ENCODE measurements around the gene ERRFI1. TPM values are rescaled to one million over a fixed set of nuclear protein-coding genes. Genes with fewer than 3 reads are reported as not detected.

Gene ERRFI1
- total and polyA plus RNA-seq, 2 of the 8 experiments (the other 6 are each of a cell fraction or from before 2014, with no cell fraction given): 23.4 to 46.1 TPM

- CTCF ChIA-PET (ENCODE audit: partially characterized antibody): interaction anchor here (0.6 to 4.2 kb wide), 11 partner anchors 15 to 286 kb away, joined by 3 to 72 read pairs (median 4); no protein-coding TSS in a partner anchor
- Histone ChIP-seq H3K23me2 (ENCODE audit: low read depth, low read length) (no peaks in the 10 kb centered on the region), H2BK5ac (ENCODE audit: low read depth, low read length) (peak overlapping the region; percentile 67; the same call in 1 of the 2 replicates), H3K14ac (ENCODE audit: insufficient read length) (no peak overlapping the region), H4K5ac (ENCODE audit: insufficient read length, low read depth, low read length) (no peak overlapping the region), H3K9me3 (ENCODE audit: insufficient read depth in 2 of 2, low read depth in 1 of 2, low read length in 1 of 2) (no peaks in the 10 kb centered on the region), H2BK15ac (ENCODE audit: low read length) (no peak overlapping the region), H3K36me3 (ENCODE audit: control insufficient read depth in 2 of 4, insufficient read depth in 4 of 4, low read length in 3 of 4) (no peaks in the 10 kb centered on the region), H4K91ac (replicated peaks; ENCODE audit: insufficient read length, low read length) (no peak overlapping the region), H2AFZ (ENCODE audit: low read length) (peak overlapping the region; percentile 41; the same call in 1 of the 2 replicates), H3K4me2 (ENCODE audit: insufficient read depth in 1 of 2, low read depth in 2 of 2, low read length in 2 of 2) (no peak overlapping the region), H3K4me3 (ENCODE audit: extremely low read depth in 1 of 4, insufficient read depth in 2 of 4, low read depth in 3 of 4, low read length in 4 of 4) (no peak overlapping the region), H3K9ac (replicated peaks in 1 of 4; ENCODE audit: extremely low read depth in 1 of 4, low read depth in 3 of 4, low read length in 3 of 4) (no peak overlapping the region), H3K4ac (replicated peaks; ENCODE audit: insufficient read length, low read depth, low read length) (no peak overlapping the region), H3K79me1 (ENCODE audit: low read depth, low read length) (no peaks in the 10 kb centered on the region), H3K23ac (ENCODE audit: insufficient read length) (no peak overlapping the region), H3K18ac (ENCODE audit: extremely low read depth, low read length) (no peak overlapping the region), H3K79me2 (ENCODE audit: control insufficient read depth in 1 of 2, insufficient read depth in 2 of 2, low read length in 2 of 2) (no peaks in the 10 kb centered on the region), H3K56ac (replicated peaks; ENCODE audit: insufficient read length, low read depth, low read length) (no peak overlapping the region), H2BK20ac (ENCODE audit: low read length) (no peak overlapping the region), H3K27me3 (replicated peaks in 1 of 4; ENCODE audit: control insufficient read depth in 3 of 4, extremely low read depth in 1 of 4, insufficient read depth in 3 of 4, low read length in 3 of 4) (no peaks in the 10 kb centered on the region), H4K8ac (ENCODE audit: extremely low read depth, insufficient read depth, low read length) (no peak overlapping the region), H2BK120ac (replicated peaks; ENCODE audit: low read depth, low read length) (no peak overlapping the region), H4K20me1 (replicated peaks in 1 of 2; ENCODE audit: control insufficient read depth in 1 of 2, insufficient read depth in 2 of 2, low read length in 2 of 2) (no peaks in the 10 kb centered on the region), H2AK5ac (ENCODE audit: low read depth, low read length) (no peak overlapping the region), H2BK12ac (ENCODE audit: low read depth, low read length) (no peak overlapping the region), H3K4me1 (replicated peaks in 1 of 4; ENCODE audit: control insufficient read depth in 3 of 4, insufficient read depth in 4 of 4, low read length in 3 of 4) (no peaks in the 10 kb centered on the region), H3K27ac (ENCODE audit: low read depth, low read length) (no peak overlapping the region)
- DNase-seq (ENCODE audit: low read depth in 1 of 2, low spot score in 2 of 2): no peak
- POLR2A ChIA-PET (ENCODE audit: partially characterized antibody): interaction anchor here (0.6 to 1.6 kb wide), 2 partner anchors 133 to 264 kb away, joined by 4 to 8 read pairs; no protein-coding TSS in a partner anchor
- no peak for FAIRE-seq
- WGBS, 2 experiments (ENCODE audit: extremely low coverage in 1 of 2, insufficient coverage in 1 of 2, insufficient read length in 1 of 2, insufficient replicate concordance in 2 of 2, low coverage in 1 of 2, low lambda C conversion rate in 2 of 2, missing lambda C conversion rate in 1 of 2): 93% methylated on average over 6 of the region's 6 CpGs; no CpG with 5 or more reads in 1 of the 2 experiments
- no peak for TF ChIP-seq TAF7 (optimal IDR thresholded peaks at IDR 0.05; ENCODE audit: borderline replicate concordance, low read depth, low read length)
- no peak for TF ChIP-seq GTF2F1 (IDR thresholded peaks at IDR 0.05; ENCODE audit: borderline replicate concordance, low read depth, low read length)
- TF ChIP-seq, protein P1, sequence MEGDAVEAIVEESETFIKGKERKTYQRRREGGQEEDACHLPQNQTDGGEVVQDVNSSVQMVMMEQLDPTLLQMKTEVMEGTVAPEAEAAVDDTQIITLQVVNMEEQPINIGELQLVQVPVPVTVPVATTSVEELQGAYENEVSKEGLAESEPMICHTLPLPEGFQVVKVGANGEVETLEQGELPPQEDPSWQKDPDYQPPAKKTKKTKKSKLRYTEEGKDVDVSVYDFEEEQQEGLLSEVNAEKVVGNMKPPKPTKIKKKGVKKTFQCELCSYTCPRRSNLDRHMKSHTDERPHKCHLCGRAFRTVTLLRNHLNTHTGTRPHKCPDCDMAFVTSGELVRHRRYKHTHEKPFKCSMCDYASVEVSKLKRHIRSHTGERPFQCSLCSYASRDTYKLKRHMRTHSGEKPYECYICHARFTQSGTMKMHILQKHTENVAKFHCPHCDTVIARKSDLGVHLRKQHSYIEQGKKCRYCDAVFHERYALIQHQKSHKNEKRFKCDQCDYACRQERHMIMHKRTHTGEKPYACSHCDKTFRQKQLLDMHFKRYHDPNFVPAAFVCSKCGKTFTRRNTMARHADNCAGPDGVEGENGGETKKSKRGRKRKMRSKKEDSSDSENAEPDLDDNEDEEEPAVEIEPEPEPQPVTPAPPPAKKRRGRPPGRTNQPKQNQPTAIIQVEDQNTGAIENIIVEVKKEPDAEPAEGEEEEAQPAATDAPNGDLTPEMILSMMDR (IDR thresholded peaks at IDR 0.05; ENCODE audit: control extremely low read depth in 1 of 3, insufficient read depth in 1 of 3, low read depth in 1 of 3, low read length in 3 of 3): no peak
- no peak for TF ChIP-seq SIRT6 (IDR thresholded peaks at IDR 0.05; ENCODE audit: low read length)
- TF ChIP-seq POLR2A (IDR thresholded peaks at IDR 0.05; ENCODE audit: control extremely low read depth in 1 of 2, low read depth in 2 of 2, low read length in 2 of 2): no peak
- TF ChIP-seq CREB1 (IDR thresholded peaks at IDR 0.05): no peak
- no peak for TF ChIP-seq SUZ12 (IDR thresholded peaks at IDR 0.05; ENCODE audit: low read length)
- no peak for TF ChIP-seq EGR1 (IDR thresholded peaks at IDR 0.05; ENCODE audit: borderline replicate concordance, low read depth, low read length)
- TF ChIP-seq SRF (IDR thresholded peaks at IDR 0.05; ENCODE audit: low read depth, low read length): no peak
- no peak for TF ChIP-seq YY1 (IDR thresholded peaks at IDR 0.05; ENCODE audit: low read depth, low read length)
- TF ChIP-seq KDM4A (IDR thresholded peaks at IDR 0.05; ENCODE audit: low read depth, low read length, severe bottlenecking): no peak
- TF ChIP-seq PHF8 (conservative IDR thresholded peaks at IDR 0.05; ENCODE audit: low read depth, low read length): no peak
Measured at GRCh38 chr1:8033322-8033721, 7.2 kb upstream of the ERRFI1 start.

Data from H1 (cell line).